NCI-H446 treated with DMSO at 0.1 percent for 48 hours (cell line): ENCODE measurements around the gene KCNJ10.
"Not testable (repeated sequence)": the region's sequence is repeated elsewhere in the genome, so short reads cannot be mapped to it uniquely, and the experiment has no call there.

Source experiments
- DNase-seq: peaks from one replicate; lab custom pipeline; 2025; lab: John Stamatoyannopoulos, UW

Gene KCNJ10

DNA sequence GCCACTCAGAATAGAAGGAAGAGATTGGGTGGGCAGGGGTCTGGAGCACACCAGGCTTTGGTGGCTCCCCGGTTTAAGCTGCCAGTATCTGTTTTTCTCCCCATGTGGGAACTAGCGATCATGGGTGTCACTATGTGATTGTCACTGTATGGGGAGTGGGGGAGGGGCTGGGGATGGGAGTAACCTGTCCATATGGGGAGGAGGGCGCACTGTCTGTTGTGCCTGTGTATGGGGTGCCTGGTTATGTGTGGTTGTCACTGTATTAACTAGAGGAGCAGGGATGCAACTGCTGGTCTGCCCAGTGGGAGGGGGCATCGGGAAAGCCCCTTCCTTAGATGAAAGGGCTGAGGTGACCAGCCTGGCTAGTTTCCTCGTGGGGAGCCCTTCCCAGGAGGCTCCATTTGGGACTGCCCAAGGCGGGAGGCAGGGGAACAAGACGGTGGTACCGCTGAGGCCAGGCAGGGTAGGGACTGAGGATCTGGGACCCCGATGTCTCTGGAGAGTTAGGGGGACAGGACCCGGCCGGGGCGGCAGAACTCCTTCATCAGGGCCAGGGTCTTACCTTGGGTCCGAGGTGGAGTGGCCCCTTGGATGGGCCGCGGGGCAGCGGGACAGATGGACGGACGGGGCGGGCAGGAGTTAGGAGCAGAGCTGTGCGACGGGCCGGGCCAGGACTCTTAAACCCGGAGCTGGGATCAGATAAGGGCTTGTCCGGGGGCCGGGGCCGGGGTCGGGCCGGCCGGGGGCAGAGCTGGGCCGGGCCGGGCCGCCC lies at the start of gene KCNJ10:
TSS of gene KCNJ10 (minus strand) at position 701 of the 772 bp plus-strand sequence. CDS start 27,628 bp downstream, outside the sequence.
- no peak for DNase-seq

DNA sequence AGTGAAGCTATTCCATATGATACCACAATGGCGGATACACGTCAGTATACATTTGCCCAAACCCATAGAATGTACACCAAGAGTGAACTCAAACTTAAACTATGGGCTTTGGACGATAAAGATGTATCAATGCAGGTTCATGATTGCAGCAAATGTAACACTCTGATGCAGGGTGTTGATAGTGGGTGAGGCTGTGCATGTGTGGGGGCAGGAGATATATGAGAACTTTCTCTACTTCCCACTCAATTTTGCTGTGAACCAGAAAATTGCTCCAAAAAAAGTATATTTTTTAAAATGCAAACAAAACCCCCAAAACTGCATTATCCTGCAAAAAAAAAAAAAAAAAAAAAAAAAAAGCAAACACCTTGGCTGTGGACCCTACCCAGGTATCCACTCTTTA lies 49.0 kb upstream of the KCNJ10 start:
- DNase-seq, result no peak

- peak; percentile 16 for DNase-seq
Measured at GRCh38 chr1:160117709-160118183, 47.8 kb upstream of the KCNJ10 start.

DNA sequence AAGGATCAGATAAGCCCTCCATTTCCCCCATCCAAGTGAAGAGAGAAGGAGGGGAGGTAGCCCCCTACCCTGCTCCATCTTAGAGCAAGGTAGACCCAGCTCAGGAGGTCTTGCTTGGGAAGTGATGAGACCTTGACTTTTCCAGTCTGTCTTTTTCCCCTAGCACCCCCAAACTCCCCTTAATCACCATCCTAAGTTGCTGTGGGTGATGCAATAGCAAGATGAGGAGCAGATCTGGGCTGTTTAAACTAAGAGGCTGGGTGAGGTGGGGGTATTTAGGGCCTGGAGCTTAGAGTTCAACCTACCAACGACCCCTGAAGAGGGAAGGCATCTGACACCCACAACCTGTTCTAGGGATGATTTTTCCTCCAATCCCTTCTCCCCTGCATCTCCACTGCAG lies 47.3 kb upstream of the KCNJ10 start:
- DNase-seq, result no peak

DNA sequence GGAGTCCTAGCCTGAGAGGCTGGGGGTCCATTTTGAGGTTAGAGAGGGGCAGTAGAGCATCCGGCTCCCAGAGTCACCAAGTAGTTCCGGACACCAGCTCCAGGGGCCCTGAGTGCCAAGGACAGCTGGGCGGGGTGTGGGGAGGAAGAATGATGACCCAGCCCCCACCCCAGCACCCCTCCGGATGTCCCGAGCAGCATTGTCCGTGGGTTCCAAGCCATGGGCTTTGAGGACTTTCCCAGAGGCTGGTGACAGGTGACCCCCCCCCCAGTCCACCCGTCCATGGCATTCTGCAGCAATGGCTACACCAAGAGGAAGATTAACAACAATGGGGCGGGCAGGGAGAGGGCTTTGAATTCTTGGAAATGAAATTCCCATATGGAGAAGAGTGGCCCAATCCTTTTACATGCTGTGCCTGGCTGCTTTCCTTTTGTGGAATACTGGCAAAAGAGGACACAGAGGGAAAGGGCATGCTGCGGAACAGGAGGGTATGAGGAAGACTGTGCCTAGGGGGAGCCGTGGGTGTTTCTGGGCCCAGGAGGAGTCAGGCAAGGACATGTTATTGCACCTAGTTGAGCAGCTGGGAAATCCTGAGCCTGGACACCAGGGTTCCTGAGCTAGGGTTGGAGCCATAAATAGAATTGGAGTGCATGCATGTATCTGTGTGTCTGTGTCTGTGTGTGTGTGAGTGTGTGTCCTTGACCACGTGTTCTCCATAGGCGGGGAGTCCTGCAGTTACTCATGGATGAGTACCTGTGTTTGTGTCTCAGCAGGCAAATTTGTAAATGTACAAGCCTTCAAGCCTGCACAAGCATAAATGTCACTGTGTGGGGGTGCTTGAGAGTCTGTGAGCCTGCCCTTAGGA lies 46.6 kb upstream of the KCNJ10 start:
- no peak for DNase-seq

DNA sequence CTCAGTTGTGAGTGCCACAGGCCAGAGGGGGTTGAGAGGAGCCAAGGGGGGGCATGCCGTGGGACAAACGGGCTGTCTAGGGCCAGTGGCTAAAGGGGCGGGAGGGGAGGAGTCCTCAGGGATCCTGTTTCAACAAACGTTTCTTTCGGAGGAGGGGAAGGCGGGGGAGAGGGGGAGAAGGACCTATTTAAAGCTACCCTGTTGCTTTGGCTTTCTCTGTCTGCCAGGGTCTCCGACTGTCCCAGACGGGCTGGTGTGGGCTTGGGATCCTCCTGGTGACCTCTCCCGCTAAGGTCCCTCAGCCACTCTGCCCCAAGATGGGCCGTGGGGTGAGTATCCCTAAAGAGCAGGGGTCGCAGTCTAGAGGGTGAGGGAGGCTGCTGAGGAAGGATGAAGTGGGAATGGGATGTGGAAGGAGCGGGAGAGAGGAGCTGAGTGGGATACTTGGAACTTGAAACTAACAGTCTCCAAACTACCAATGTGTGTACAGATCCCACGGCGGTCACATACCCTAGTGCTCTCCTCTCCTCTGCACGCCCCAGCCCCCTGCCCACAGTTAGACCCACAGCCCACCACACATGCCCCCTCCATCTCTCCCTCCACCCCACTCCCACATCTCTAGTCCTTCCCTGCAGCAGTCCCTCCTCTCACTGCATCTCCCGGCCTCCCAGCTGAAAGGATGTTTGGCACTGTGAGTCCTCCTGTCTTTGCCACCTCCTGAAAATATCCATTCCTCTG lies 45.8 kb upstream of the KCNJ10 start, which contains the start of gene ATP1A2:
TSS of gene ATP1A2 (plus strand) at position 215 of the 738 bp plus-strand sequence. CDS start at position 318, 103 bp downstream.
- DNase-seq, result no peak

GRCh38 chr1:160114085-160114484 lies 44.1 kb upstream of the KCNJ10 start:
- no peak for DNase-seq

DNA sequence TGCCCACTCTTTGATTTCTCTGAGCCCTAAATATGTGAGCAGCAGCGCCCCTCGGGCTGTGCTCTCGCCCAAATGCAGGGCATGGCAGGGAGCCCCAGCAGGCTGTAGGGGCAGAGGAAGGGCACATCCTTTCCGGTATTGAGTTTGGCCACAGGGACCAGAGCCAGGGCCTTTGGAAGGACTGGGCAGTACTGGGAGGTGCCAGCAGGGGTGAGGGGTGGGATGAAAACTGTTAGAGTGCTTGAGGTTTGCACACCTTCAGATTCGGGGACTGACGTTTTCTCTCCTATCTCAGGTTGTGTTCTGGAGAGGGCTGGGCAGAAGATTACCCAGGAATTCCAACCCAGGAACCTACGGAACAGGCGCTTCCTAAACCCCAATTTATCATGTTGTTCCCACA lies 43.4 kb upstream of the KCNJ10 start:
- DNase-seq, result no peak

- DNase-seq, result no peak
Measured at GRCh38 chr1:160112357-160112756, 42.4 kb upstream of the KCNJ10 start.

DNA sequence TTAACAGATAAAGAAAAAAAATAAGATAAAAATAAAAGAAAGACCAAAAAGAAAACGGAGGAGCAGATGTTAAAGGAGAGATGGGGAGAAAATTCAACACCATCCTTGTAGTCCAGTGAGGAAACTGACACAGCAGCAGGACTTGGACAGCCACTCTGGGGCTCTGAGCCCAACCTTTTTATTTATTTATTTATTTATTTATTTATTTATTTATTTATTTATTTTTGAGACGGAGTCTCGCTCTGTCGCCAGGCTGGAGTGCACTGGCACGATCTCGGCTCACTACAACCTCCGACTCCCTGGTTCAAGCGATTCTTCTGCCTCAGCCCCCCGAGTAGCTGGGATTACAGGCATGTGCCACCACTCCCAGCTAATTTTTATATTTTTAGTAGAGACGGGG lies 41.5 kb upstream of the KCNJ10 start:
- not testable (repeated sequence) for DNase-seq

DNA sequence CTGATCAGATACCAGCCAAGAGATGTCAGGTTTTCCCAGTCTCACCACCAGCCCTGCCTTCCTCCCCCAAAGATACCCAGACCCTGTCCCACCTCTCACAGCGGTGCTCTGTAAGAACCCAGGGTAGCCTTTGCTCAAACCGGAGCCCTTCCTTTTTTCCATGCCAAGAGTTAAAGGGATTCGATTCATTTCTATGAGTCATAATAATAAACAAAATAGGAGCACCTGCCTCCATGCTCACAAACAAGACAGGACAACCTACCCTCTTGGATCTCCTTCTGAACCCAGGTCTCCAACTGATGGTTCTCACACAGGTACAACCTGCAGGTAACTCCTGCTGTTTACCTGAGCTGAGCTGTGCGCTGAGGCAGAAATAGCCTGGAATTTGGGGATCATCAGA lies 39.7 kb upstream of the KCNJ10 start:
- no peak for DNase-seq

DNA sequence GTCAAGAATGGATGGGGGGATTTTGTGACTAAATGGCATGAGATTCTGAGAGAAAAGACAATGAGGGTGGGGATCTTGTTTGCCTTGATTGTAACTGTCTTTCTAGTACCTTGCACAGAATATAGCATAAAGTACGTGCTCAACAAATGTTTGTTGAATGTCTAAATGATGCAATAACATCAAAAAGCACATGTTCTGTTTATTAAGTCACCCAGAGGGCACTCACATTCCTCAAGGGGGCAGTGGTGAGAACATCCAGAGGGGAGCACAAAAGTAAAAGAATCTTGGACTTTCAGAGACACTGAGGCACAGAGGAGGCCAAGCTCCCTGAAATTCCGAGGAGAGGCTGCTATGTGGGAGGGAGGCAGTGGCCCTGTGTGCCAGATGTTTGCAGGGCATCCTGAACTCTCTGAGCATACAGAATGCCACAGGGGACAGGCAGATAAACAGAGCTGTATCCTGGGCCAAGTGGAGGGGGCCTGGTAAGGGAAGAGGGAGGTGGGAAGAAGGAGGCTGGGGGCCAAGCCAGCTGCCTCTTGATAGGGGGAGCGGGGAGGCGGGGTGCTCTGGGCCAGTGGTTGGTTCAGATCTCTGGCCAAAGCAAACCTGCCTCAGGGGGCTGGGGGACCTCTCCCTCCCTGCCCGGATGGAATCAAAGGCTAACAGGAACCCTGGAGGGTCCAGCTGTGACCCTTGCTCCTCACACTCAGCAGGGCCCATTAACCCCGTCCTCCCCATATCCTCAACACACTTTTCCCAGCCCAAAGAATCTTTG lies 39.1 kb upstream of the KCNJ10 start:
- DNase-seq, result no peak

DNA sequence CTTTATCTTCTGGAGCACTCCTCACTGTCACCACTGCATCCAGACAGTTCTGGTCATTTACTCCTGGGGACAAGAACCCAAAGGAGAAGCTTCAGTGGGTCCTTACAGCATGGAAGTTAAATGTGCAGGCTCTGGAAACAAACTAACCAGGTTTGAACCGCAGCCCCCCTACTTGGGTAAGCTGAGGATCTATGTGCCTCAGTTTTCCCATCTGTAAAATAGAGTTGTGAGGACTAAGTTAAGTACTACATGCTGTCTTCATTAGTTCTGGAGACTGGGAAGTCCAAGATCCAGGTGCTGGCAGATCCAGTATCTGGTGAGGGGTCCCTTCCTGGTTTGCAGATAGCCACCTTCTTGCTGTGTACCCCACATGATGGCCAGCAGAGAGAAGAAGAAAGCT lies 37.6 kb upstream of the KCNJ10 start:
- no peak for DNase-seq

GRCh38 chr1:160105155-160105554 lies 35.2 kb upstream of the KCNJ10 start:
- no peak for DNase-seq

GRCh38 chr1:160104486-160104885 lies 34.5 kb upstream of the KCNJ10 start:
- no peak for DNase-seq

DNA sequence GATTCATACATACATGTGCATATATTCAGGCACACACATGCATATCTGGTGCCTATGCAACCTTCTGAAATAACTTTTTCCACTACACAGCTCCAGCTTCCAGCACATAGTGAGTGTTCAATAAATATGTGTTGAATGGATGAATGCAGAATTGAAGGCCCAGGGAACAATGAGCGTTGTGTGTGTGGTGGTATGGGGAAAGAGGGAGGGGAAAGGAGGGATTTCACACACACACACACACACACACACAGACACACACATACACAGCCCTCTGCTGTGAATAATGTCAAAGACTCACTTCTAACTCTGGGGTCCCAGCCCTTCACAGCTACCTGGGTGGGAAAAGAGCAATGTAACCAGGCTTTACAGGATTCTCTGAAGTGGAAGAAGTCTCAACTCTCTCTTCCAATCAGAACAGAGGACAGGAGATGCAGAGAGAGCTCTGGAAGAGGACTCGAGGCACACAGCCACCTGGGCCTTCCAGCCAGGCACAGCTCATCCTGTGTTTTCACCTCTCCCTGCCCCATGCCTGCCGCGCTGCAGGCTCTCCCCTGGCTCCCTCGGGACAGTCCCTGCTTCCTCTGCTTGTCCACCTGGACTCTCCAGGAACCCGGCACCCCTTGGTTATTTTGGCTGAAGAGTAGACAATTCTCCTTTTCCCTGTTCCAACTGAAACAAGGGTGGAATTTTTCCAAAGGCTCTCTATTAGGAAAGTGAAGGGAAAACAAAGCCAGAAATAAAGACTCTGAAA lies 33.9 kb upstream of the KCNJ10 start:
- DNase-seq, result no peak

GRCh38 chr1:160101717-160102522 lies 32.0 kb upstream of the KCNJ10 start:
- no peak for DNase-seq

DNA sequence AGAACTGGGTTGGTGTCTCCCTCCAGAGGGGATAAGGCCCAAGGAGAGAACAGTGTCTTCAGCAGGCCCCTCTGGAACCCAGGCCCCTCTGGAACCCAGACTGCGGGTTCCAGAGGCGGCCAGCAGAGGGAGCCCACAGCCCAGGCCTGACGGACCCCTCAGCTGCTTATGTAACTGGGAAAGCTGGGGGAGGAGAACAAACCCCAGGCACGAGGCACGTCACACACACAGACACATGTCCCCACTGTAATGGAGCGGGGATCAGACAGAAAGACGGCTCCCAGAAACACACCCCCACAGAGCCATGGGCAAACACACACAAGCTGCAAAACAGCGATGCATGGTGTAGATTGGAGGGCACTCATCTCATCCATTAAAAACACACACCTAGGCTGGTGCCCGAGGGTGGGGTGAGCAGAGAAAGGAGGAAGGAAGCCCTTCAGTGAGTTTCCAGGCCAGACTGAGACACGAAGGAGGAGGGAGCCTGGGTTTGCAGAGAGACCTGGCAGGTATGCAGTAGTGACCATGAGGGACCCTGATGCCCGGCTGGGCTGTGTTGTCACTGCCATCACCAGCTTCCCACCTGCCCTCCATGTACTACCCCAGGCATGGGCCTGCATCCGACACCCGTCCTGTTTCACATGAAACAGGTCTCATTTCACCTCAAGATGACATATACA lies 31.2 kb upstream of the KCNJ10 start:
- DNase-seq, result peak; percentile 79

GRCh38 chr1:160099716-160100375 lies 29.9 kb upstream of the KCNJ10 start:
- DNase-seq, result no peak
